Naive B cell (primary cell): ENCODE measurements around the gene CNTN2. TPM values are rescaled to one million over a fixed set of nuclear protein-coding genes. Genes with fewer than 3 reads are reported as not detected.

Experiments used
- ATAC-seq, 2 donors: fragments of 150-1000 bp; cut with Tn5 transposase; 2 replicates each; pipeline ENCODE4 v1.10.0; 2021; ENCODE audit warnings: low read depth in 2 of 2, mild to moderate bottlenecking in 2 of 2, moderate library complexity in 2 of 2
- DNase-seq: peaks from one replicate; pipeline ENCODE4 v3.0.0; 2022
- H3K27ac Mint-ChIP-seq, 6 donors: one replicate each; pipeline ENCODE4 v1.8.0; 2020 to 2022; ENCODE audit warnings: mild to moderate bottlenecking in 6 of 6, mixed read lengths in 6 of 6, moderate library complexity in 5 of 6, inconsistent platforms in 2 of 6
- H3K27me3 Mint-ChIP-seq, 3 donors: one replicate each; pipeline ENCODE4 v1.8.0; 2021 to 2022; ENCODE audit warnings: mixed read lengths in 3 of 3, mild to moderate bottlenecking in 1 of 3
- H3K36me3 Mint-ChIP-seq, 2 donors: one replicate each; pipeline ENCODE4 v1.8.0; 2020 to 2022; ENCODE audit warnings: mixed read lengths in 2 of 2, inconsistent platforms in 1 of 2, mild to moderate bottlenecking in 1 of 2
- H3K4me1 Mint-ChIP-seq, 3 donors: one replicate each; pipeline ENCODE4 v1.8.0; 2020 to 2022; ENCODE audit warnings: mixed read lengths in 3 of 3, inconsistent platforms in 1 of 3, mild to moderate bottlenecking in 1 of 3, moderate library complexity in 1 of 3
- H3K4me3 Mint-ChIP-seq, 8 donors: one replicate each; pipeline ENCODE4 v1.8.0; 2020 to 2022; ENCODE audit warnings: mild to moderate bottlenecking in 8 of 8, mixed read lengths in 8 of 8, moderate library complexity in 8 of 8, inconsistent platforms in 2 of 8
- H3K9me3 Mint-ChIP-seq, 7 donors: one replicate each; pipeline ENCODE4 v1.8.0; 2020 to 2022; ENCODE audit warnings: mixed read lengths in 7 of 7, mild to moderate bottlenecking in 5 of 7, inconsistent platforms in 2 of 7, moderate library complexity in 1 of 7
- polyA plus RNA-seq, 6 donors: library from polyadenylated mRNA; unstranded; fragments of 300-500 nt; fragmentation: Illumina TruSeq; gene quantifications; one replicate each; pipeline ENCODE4 v1.2.3, GENCODE V29; 2021; ENCODE audit warnings: low read depth in 6 of 6

The CNTN2 gene
- polyA plus RNA-seq, 6 donors from 2014 or later, result not detected

DNA sequence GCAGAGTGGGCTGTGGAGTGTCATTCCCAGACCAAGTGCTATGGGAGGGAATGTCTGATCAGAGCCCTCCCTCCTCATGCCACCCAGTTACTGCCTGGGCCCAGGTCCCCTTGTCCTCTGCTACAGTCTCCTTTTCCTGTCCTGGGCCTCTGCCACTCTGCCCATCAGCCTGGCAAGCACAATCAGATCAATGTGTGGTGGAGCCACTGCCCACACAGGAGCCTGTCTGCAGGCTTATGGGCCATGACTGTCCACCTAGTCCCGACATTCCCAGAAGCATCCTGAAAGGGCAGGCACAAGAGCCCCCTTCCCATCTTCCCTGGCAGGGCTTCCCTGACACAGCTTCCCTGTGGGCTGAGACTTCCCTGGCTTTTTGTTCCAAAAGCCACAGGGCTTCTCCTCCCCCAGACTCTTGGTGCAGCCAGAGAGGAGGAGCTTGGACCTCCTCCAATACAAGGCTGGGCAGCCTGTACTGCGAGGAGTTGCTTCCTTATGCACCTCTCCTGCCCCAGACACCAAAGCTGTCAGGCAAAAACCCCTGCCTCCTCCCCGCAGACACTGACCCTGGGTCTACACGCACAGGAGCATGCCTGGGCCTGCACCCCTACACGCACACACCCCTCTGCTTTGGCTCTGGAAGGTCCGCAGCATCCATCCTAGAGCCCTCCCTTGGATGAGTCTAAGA, 29.2 kb upstream of the CNTN2 start:
- DNase-seq, result no peak
- H3K36me3 Mint-ChIP-seq, result no peaks in the 10 kb centered on the region
- no peaks in the 10 kb centered on the region for H3K4me1 Mint-ChIP-seq
- no peak for ATAC-seq
- H3K9me3 Mint-ChIP-seq, result no peaks in the 10 kb centered on the region
- H3K27me3 Mint-ChIP-seq, result peaks cover 0 to 5% (median 0%) of the 10 kb centered on the region in 3 donors
- peak overlapping the region in 1 of 6 donors; percentile 93 for H3K27ac Mint-ChIP-seq
- no peak overlapping the region for H3K4me3 Mint-ChIP-seq

GRCh38 chr1:205014783-205015182, 28.2 kb upstream of the CNTN2 start:
- Mint-ChIP-seq H3K27me3 (peaks cover 0 to 5% (median 1%) of the 10 kb centered on the region in 3 donors), H3K27ac (no peak overlapping the region), H3K4me1 (no peaks in the 10 kb centered on the region), H3K36me3 (no peaks in the 10 kb centered on the region), H3K9me3 (no peaks in the 10 kb centered on the region), H3K4me3 (no peak overlapping the region)
- no peak for ATAC-seq
- DNase-seq, result no peak

- Mint-ChIP-seq H3K4me1 (no peaks in the 10 kb centered on the region), H3K27me3 (peaks cover 0 to 6% (median 5%) of the 10 kb centered on the region in 3 donors), H3K9me3 (no peaks in the 10 kb centered on the region), H3K27ac (no peak overlapping the region), H3K36me3 (no peaks in the 10 kb centered on the region), H3K4me3 (no peak overlapping the region)
- no peak for DNase-seq
- ATAC-seq, result no peak
Measured at GRCh38 chr1:205015241-205015640, 27.8 kb upstream of the CNTN2 start.

GRCh38 chr1:205016075-205016474, 26.9 kb upstream of the CNTN2 start:
- H3K27me3 Mint-ChIP-seq, result peaks cover 0 to 13% (median 5%) of the 10 kb centered on the region in 3 donors
- no peaks in the 10 kb centered on the region for H3K9me3 Mint-ChIP-seq
- no peak overlapping the region for H3K27ac Mint-ChIP-seq
- no peak for DNase-seq
- no peak overlapping the region for H3K4me3 Mint-ChIP-seq
- H3K4me1 Mint-ChIP-seq, result no peaks in the 10 kb centered on the region
- H3K36me3 Mint-ChIP-seq, result no peaks in the 10 kb centered on the region
- ATAC-seq, result no peak

GRCh38 chr1:205016584-205016983, 26.4 kb upstream of the CNTN2 start:
- ATAC-seq (no peak), DNase-seq (no peak)
- H3K4me1 Mint-ChIP-seq, result no peaks in the 10 kb centered on the region
- no peak overlapping the region for H3K4me3 Mint-ChIP-seq
- no peaks in the 10 kb centered on the region for H3K36me3 Mint-ChIP-seq
- H3K27me3 Mint-ChIP-seq, result peaks cover 0 to 13% (median 9%) of the 10 kb centered on the region in 3 donors
- H3K27ac Mint-ChIP-seq, result no peak overlapping the region
- H3K9me3 Mint-ChIP-seq, result no peaks in the 10 kb centered on the region

GRCh38 chr1:205017001-205017400, 26.0 kb upstream of the CNTN2 start:
- H3K27me3 Mint-ChIP-seq, result peaks cover 1 to 13% (median 10%) of the 10 kb centered on the region in 3 donors
- no peaks in the 10 kb centered on the region for H3K36me3 Mint-ChIP-seq
- no peaks in the 10 kb centered on the region for H3K4me1 Mint-ChIP-seq
- H3K9me3 Mint-ChIP-seq, result no peaks in the 10 kb centered on the region
- H3K27ac Mint-ChIP-seq, result no peak overlapping the region
- no peak for ATAC-seq
- no peak overlapping the region for H3K4me3 Mint-ChIP-seq
- DNase-seq, result no peak

- Mint-ChIP-seq H3K4me1 (no peaks in the 10 kb centered on the region), H3K27ac (peak overlapping the region in 1 of 6 donors; percentile 21), H3K27me3 (peaks cover 5 to 13% (median 9%) of the 10 kb centered on the region in 3 donors), H3K36me3 (no peaks in the 10 kb centered on the region), H3K4me3 (no peak overlapping the region), H3K9me3 (no peaks in the 10 kb centered on the region)
- DNase-seq, result no peak
- no peak for ATAC-seq
Measured at GRCh38 chr1:205017766-205018165, 25.2 kb upstream of the CNTN2 start.

- H3K27me3 Mint-ChIP-seq, result peaks cover 5 to 13% (median 9%) of the 10 kb centered on the region in 3 donors
- no peak overlapping the region for H3K27ac Mint-ChIP-seq
- no peaks in the 10 kb centered on the region for H3K9me3 Mint-ChIP-seq
- DNase-seq, result no peak
- no peaks in the 10 kb centered on the region for H3K36me3 Mint-ChIP-seq
- no peak overlapping the region for H3K4me3 Mint-ChIP-seq
- ATAC-seq, result no peak
- no peaks in the 10 kb centered on the region for H3K4me1 Mint-ChIP-seq
Measured at GRCh38 chr1:205018381-205018780, 24.6 kb upstream of the CNTN2 start.

GRCh38 chr1:205020466-205020865, 22.5 kb upstream of the CNTN2 start:
- Mint-ChIP-seq H3K4me3 (no peak overlapping the region), H3K9me3 (no peaks in the 10 kb centered on the region), H3K27ac (no peak overlapping the region), H3K4me1 (no peaks in the 10 kb centered on the region), H3K36me3 (no peaks in the 10 kb centered on the region), H3K27me3 (peaks cover 5 to 22% (median 9%) of the 10 kb centered on the region in 3 donors)
- no peak for DNase-seq
- ATAC-seq, result no peak

DNA sequence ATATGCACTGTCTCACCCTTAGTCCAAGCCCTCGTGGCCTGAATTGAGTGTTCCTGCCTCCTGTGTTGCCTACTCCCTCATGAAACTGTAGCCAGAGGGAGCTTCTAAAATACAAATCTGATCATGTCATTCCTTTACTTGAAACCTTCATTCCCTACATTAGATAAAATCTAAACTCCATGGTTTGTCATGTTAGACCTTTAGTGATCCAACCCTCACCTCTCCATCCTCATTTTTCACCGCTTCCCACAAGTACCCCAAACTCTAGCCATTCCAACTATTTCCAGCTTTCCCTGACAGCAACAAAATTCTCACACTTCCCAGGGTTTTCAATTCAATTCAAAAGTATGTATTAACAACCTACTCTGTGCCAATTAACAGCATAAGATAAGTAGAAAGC, 18.3 kb upstream of the CNTN2 start:
- Mint-ChIP-seq H3K9me3 (no peaks in the 10 kb centered on the region), H3K4me1 (no peaks in the 10 kb centered on the region), H3K4me3 (peak overlapping the region in 1 of 8 donors; percentile 23), H3K27me3 (peaks cover 5 to 21% (median 11%) of the 10 kb centered on the region in 3 donors), H3K36me3 (no peaks in the 10 kb centered on the region), H3K27ac (no peak overlapping the region)
- DNase-seq (no peak), ATAC-seq (no peak)

- Mint-ChIP-seq H3K4me3 (no peak overlapping the region), H3K36me3 (no peaks in the 10 kb centered on the region), H3K27me3 (peaks cover 6 to 20% (median 17%) of the 10 kb centered on the region in 3 donors), H3K9me3 (no peaks in the 10 kb centered on the region), H3K4me1 (no peaks in the 10 kb centered on the region), H3K27ac (peak overlapping the region in 1 of 6 donors; percentile 24)
- ATAC-seq (no peak), DNase-seq (no peak)
Measured at GRCh38 chr1:205025239-205025638, 17.8 kb upstream of the CNTN2 start.

- H3K27me3 Mint-ChIP-seq, result peaks cover 9 to 22% (median 19%) of the 10 kb centered on the region in 3 donors
- no peaks in the 10 kb centered on the region for H3K9me3 Mint-ChIP-seq
- no peaks in the 10 kb centered on the region for H3K36me3 Mint-ChIP-seq
- no peak for ATAC-seq
- H3K4me1 Mint-ChIP-seq, result no peaks in the 10 kb centered on the region
- H3K27ac Mint-ChIP-seq, result no peak overlapping the region
- DNase-seq, result no peak
- H3K4me3 Mint-ChIP-seq, result no peak overlapping the region
Measured at GRCh38 chr1:205026181-205026580, 16.8 kb upstream of the CNTN2 start.

- H3K4me1 Mint-ChIP-seq, result no peaks in the 10 kb centered on the region
- DNase-seq, result no peak
- peaks cover 4 to 31% (median 13%) of the 10 kb centered on the region in 3 donors for H3K27me3 Mint-ChIP-seq
- ATAC-seq, result no peak
- no peaks in the 10 kb centered on the region for H3K36me3 Mint-ChIP-seq
- H3K4me3 Mint-ChIP-seq, result no peak overlapping the region
- no peak overlapping the region for H3K27ac Mint-ChIP-seq
- no peaks in the 10 kb centered on the region for H3K9me3 Mint-ChIP-seq
Measured at GRCh38 chr1:205028390-205028789, 14.6 kb upstream of the CNTN2 start.

GRCh38 chr1:205028924-205029323, 14.1 kb upstream of the CNTN2 start:
- H3K27ac Mint-ChIP-seq, result no peak overlapping the region
- DNase-seq (no peak), ATAC-seq (no peak)
- H3K4me1 Mint-ChIP-seq, result no peaks in the 10 kb centered on the region
- no peaks in the 10 kb centered on the region for H3K36me3 Mint-ChIP-seq
- no peak overlapping the region for H3K4me3 Mint-ChIP-seq
- H3K27me3 Mint-ChIP-seq, result peaks cover 4 to 31% (median 13%) of the 10 kb centered on the region in 3 donors
- no peaks in the 10 kb centered on the region for H3K9me3 Mint-ChIP-seq
